K562 (cell line): Measurements from ENCODE around the gene TGFBR3L. TPM values are rescaled to one million over a fixed set of nuclear protein-coding genes. Genes with fewer than 3 reads are reported as not detected.

Source experiments
- ADNP ChIP-seq: fragments of 200-800 bp; sonication (Bioruptor generic); IDR thresholded peaks from 2 replicates; pipeline ENCODE4 v1.6.1; 2016; ENCODE audit warnings: missing genetic modification characterization, missing compliant biosample characterization
- ESRRA ChIP-seq: fragments of 450-650 bp; IDR thresholded peaks from 2 replicates; pipeline ENCODE4 v1.6.1; 2014; ENCODE audit warnings: low read depth, mild to moderate bottlenecking, moderate library complexity, borderline replicate concordance
- HNRNPL ChIP-seq: fragments of 200-400 bp; formaldehyde crosslinking; IDR thresholded peaks from 2 replicates; pipeline ENCODE4 v1.6.1; 2017; ENCODE audit warnings: low read depth, mild to moderate bottlenecking, low read length
- MAX ChIP-seq: sonication (generic); formaldehyde crosslinking; IDR thresholded peaks from 2 replicates; pipeline ENCODE4 v1.9.0; 2022; ENCODE audit warnings: mild to moderate bottlenecking, missing genetic modification reagents
- NFYB ChIP-seq: IDR thresholded peaks from 2 replicates; pipeline ENCODE4 v1.6.1; 2011; ENCODE audit warnings: mild to moderate bottlenecking, moderate library complexity; ENCODE audit not compliant: insufficient read length; ENCODE audit errors: extremely low read depth
- TCF3 ChIP-seq: sonication (generic); formaldehyde crosslinking; IDR thresholded peaks from 2 replicates; pipeline ENCODE4 v1.4.0; 2020; ENCODE audit warnings: mild to moderate bottlenecking, missing genetic modification reagents
- TRIM24 ChIP-seq, 2 experiments: fragments of 450-650 bp; IDR thresholded peaks; 2 replicates each; pipeline ENCODE4 v1.6.1; 2016
- ZBTB2 ChIP-seq: fragments of 450-650 bp; IDR thresholded peaks from 2 replicates; pipeline ENCODE4 v1.6.1; 2016; ENCODE audit warnings: antibody characterized with exemption
- ZBTB40 ChIP-seq, 2 experiments: fragments of 450-650 bp in 1 of 2; sonication (generic) in 1 of 2; formaldehyde crosslinking in 1 of 2; IDR thresholded peaks; 2 replicates each; pipeline versions ENCODE4 v1.7.1 to v1.9.0; 2016 to 2022; ENCODE audit warnings: inconsistent platforms in 1 of 2, mild to moderate bottlenecking in 1 of 2, missing genetic modification reagents in 1 of 2
- ZC3H11A ChIP-seq: IDR thresholded peaks from 2 replicates; pipeline ENCODE4 v1.6.1; 2012; ENCODE audit warnings: low read depth, low read length, improper control_type of control experiment
- ZNF146 ChIP-seq: IDR thresholded peaks from one replicate; pipeline ENCODE4 v1.6.1; 2018; ENCODE audit warnings: missing compliant biosample characterization; ENCODE audit not compliant: unreplicated experiment
- ZNF197 ChIP-seq: fragments of 200-800 bp; sonication (Bioruptor generic); IDR thresholded peaks from 2 replicates; pipeline ENCODE4 v1.6.1; 2016; ENCODE audit warnings: low read depth, missing genetic modification characterization, missing compliant biosample characterization
- ZNF224 ChIP-seq: sonication (generic); formaldehyde crosslinking; IDR thresholded peaks from 2 replicates; pipeline ENCODE4 v1.8.0; 2022; ENCODE audit warnings: mild to moderate bottlenecking, missing genetic modification reagents
- polyA plus RNA-seq, 8 experiments: library from polyadenylated mRNA; depleted of rRNA in 4 of 8; stranded (reverse) in 5 of 8; unstranded in 3 of 8; fragments of >200 nt; fragmentation: Nextera tagmentation in 2 of 8; fragmentation: Illumina TruSeq in 1 of 8; extraction: Ambion mirVana in 2 of 8; extraction: Trizol in 1 of 8; gene quantifications; 2 replicates each; pipeline versions ENCODE4 v1.2.1 to v1.2.3, GENCODE V29; 2011 to 2014; ENCODE audit warnings: inconsistent platforms in 1 of 8, missing spikeins in 1 of 8
- total RNA-seq, 7 experiments: library from RNA; depleted of rRNA in 6 of 7; stranded (reverse); fragments of >200 nt in 6 of 7; fragmentation: Illumina TruSeq in 2 of 7; extraction: Trizol in 2 of 7; gene quantifications; 2 replicates each; pipeline versions ENCODE4 v1.2.1 to v1.2.3, GENCODE V29; 2011 to 2021; ENCODE audit warnings: low replicate concordance in 1 of 7
- TF ChIP-seq, protein P1 (sequence below): fragments of 250-450 bp; sonication (Bioruptor Pico); IDR thresholded peaks from 2 replicates; pipeline ENCODE4 v1.9.0; 2021; ENCODE audit warnings: mild to moderate bottlenecking, inconsistent platforms

Gene TGFBR3L
- total and polyA plus RNA-seq, 9 of the 15 experiments (the other 6 are each of a cell fraction or from before 2014, with no cell fraction given), result not detected

DNA sequence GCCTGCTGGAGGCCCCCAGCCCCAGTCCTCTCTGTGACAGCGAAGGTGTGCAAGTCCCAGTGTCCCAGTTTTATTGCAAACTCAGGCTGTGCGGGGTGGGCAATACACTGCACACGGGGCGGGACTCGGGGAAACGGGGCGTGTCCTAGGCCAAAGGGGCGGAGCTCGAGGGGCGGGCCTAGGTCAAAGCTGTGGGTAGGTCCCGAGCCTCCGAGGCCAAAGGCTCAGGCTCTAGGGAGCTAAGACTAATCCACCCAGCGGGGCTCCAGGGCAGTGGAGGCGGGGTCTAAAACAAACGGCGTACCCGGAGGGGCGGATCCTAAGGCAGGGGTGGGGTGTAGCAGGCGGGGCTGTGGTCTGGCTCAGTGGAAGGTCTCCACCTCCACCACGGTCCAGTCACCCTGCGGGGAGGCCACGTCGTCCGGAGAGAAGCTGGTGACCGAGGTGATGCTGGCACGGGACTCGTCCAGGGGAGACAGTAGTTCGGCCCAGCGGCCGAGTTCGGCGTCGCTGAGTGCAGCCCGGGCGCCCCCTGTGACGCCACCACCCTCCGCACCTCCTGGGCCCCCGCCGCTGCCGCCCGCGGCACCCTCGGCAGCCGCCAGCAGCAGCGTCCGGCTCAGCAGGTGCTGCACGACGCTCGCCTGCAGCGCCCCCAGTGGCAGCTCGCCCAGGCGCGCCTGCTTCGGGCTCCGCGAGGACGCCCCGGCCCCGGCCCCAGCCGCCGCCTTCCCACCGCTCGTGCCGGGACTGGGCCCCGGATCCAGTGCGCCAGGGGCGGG is 45.8 kb upstream of the TGFBR3L start (continued):
- TF ChIP-seq ZC3H11A (no peak), ZNF197 (CRISPR knock-in tag) (no peak), MAX (no peak; the same call in 1 of the 2 replicates), ZNF146 (CRISPR knock-in tag) (no peak), ZBTB2 (no peak), TCF3 (CRISPR knock-in tag) (0 out of 2 replicates have a peak, but pooled peaks have one; percentile 15), TRIM24 (IDR thresholded peaks at IDR 0.05) (no peak), HNRNPL (no peak), NFYB (no peak), ZBTB40 (IDR thresholded peaks at IDR 0.05) (no peak), ZBTB40 (CRISPR knock-in tag; IDR thresholded peaks at IDR 0.05) (no peak), ZNF224 (CRISPR knock-in tag) (no peak), ADNP (tag) (no peak), ESRRA (peak; percentile 48)
- TF ChIP-seq, protein P1, sequence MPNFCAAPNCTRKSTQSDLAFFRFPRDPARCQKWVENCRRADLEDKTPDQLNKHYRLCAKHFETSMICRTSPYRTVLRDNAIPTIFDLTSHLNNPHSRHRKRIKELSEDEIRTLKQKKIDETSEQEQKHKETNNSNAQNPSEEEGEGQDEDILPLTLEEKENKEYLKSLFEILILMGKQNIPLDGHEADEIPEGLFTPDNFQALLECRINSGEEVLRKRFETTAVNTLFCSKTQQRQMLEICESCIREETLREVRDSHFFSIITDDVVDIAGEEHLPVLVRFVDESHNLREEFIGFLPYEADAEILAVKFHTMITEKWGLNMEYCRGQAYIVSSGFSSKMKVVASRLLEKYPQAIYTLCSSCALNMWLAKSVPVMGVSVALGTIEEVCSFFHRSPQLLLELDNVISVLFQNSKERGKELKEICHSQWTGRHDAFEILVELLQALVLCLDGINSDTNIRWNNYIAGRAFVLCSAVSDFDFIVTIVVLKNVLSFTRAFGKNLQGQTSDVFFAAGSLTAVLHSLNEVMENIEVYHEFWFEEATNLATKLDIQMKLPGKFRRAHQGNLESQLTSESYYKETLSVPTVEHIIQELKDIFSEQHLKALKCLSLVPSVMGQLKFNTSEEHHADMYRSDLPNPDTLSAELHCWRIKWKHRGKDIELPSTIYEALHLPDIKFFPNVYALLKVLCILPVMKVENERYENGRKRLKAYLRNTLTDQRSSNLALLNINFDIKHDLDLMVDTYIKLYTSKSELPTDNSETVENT (CRISPR knock-in tag), result peak; percentile 15; the same call in 1 of the 2 replicates
